ENCODE results near the gene C11orf87. TPM values are rescaled to one million over a fixed set of nuclear protein-coding genes. Genes with fewer than 3 reads are reported as not detected.

Gene C11orf87
- total and polyA plus RNA-seq, 2 experiments from 2014 or later, result 0.13 TPM; not detected in 1

GRCh38 chr11:109422870-109423465, 978 bp downstream of the C11orf87 start:
- peaks cover 67% of the 10 kb centered on the region for H3K27me3 ChIP-seq
- no peaks in the 10 kb centered on the region for H3K36me3 ChIP-seq (replicated peaks; ENCODE audit: insufficient read depth, low read depth)
- H2AFZ ChIP-seq, result peak overlapping the region; percentile 49
- no peak for TF ChIP-seq EZH2phosphoT487 (IDR thresholded peaks at IDR 0.05; ENCODE audit: low read depth, severe bottlenecking, unreplicated experiment)
- TF ChIP-seq CTCF (IDR thresholded peaks at IDR 0.05; ENCODE audit: poor library complexity), result no peak
- TF ChIP-seq EZH2 (IDR thresholded peaks at IDR 0.05; ENCODE audit: borderline replicate concordance), result peak; percentile 65
- no peaks in the 10 kb centered on the region for H3K79me2 ChIP-seq
- H3K4me1 ChIP-seq (ENCODE audit: insufficient read depth), result no peaks in the 10 kb centered on the region
- no peaks in the 10 kb centered on the region for H3K9me2 ChIP-seq (replicated peaks; ENCODE audit: insufficient read depth)
- H3K27ac ChIP-seq, result no peak overlapping the region
- H3K4me3 ChIP-seq, result peak overlapping the region; percentile 10
- H3K9me3 ChIP-seq (ENCODE audit: low read depth), result no peaks in the 10 kb centered on the region
- peak overlapping the region; percentile 96 for H3K4me2 ChIP-seq
- WGBS (ENCODE audit: low lambda C conversion rate, missing lambda C conversion rate), result 4% methylated on average over 39 of the region's 43 CpGs
- DNase-seq (ENCODE audit: low spot score), result peak; percentile 13
- H4K20me1 ChIP-seq (ENCODE audit: insufficient read depth, poor library complexity, severe bottlenecking), result no peaks in the 10 kb centered on the region

- peak overlapping the region; percentile 96 for H3K4me2 ChIP-seq
- 19% methylated on average over 39 of the region's 45 CpGs for WGBS (ENCODE audit: low lambda C conversion rate, missing lambda C conversion rate)
- no peak for TF ChIP-seq EZH2 (IDR thresholded peaks at IDR 0.05; ENCODE audit: borderline replicate concordance)
- no peak for TF ChIP-seq EZH2phosphoT487 (IDR thresholded peaks at IDR 0.05; ENCODE audit: low read depth, severe bottlenecking, unreplicated experiment)
- peak; percentile 4 for DNase-seq (ENCODE audit: low spot score)
- no peaks in the 10 kb centered on the region for H3K4me1 ChIP-seq (ENCODE audit: insufficient read depth)
- H2AFZ ChIP-seq, result no peak overlapping the region
- peaks cover 67% of the 10 kb centered on the region for H3K27me3 ChIP-seq
- H3K9me3 ChIP-seq (ENCODE audit: low read depth), result no peaks in the 10 kb centered on the region
- no peaks in the 10 kb centered on the region for H3K9me2 ChIP-seq (replicated peaks; ENCODE audit: insufficient read depth)
- no peaks in the 10 kb centered on the region for H3K36me3 ChIP-seq (replicated peaks; ENCODE audit: insufficient read depth, low read depth)
- H4K20me1 ChIP-seq (ENCODE audit: insufficient read depth, poor library complexity, severe bottlenecking), result no peaks in the 10 kb centered on the region
- no peak overlapping the region for H3K27ac ChIP-seq
- no peaks in the 10 kb centered on the region for H3K79me2 ChIP-seq
- no peak overlapping the region for H3K4me3 ChIP-seq
Observed at GRCh38 chr11:109423466-109424190, 1.6 kb downstream of the C11orf87 start.

- 3% methylated on average over 10 of the region's 10 CpGs for WGBS (ENCODE audit: low lambda C conversion rate, missing lambda C conversion rate)
- TF ChIP-seq CTCF (IDR thresholded peaks at IDR 0.05; ENCODE audit: poor library complexity), result no peak
- no peak for TF ChIP-seq EZH2phosphoT487 (IDR thresholded peaks at IDR 0.05; ENCODE audit: low read depth, severe bottlenecking, unreplicated experiment)
- TF ChIP-seq EZH2 (IDR thresholded peaks at IDR 0.05; ENCODE audit: borderline replicate concordance), result no peak
- Histone ChIP-seq H3K79me2 (no peaks in the 10 kb centered on the region), H2AFZ (no peak overlapping the region), H3K27me3 (peaks cover 62% of the 10 kb centered on the region), H3K9me3 (ENCODE audit: low read depth) (no peaks in the 10 kb centered on the region), H4K20me1 (ENCODE audit: insufficient read depth, poor library complexity, severe bottlenecking) (no peaks in the 10 kb centered on the region), H3K36me3 (replicated peaks; ENCODE audit: insufficient read depth, low read depth) (no peaks in the 10 kb centered on the region), H3K27ac (no peak overlapping the region), H3K4me1 (ENCODE audit: insufficient read depth) (no peaks in the 10 kb centered on the region), H3K9me2 (replicated peaks; ENCODE audit: insufficient read depth) (no peaks in the 10 kb centered on the region), H3K4me3 (no peak overlapping the region), H3K4me2 (no peak overlapping the region)
- DNase-seq (ENCODE audit: low spot score), result peak; percentile 47
Observed at GRCh38 chr11:109424901-109425300, 2.9 kb downstream of the C11orf87 start.

- H3K79me2 ChIP-seq, result no peaks in the 10 kb centered on the region
- TF ChIP-seq EZH2phosphoT487 (IDR thresholded peaks at IDR 0.05; ENCODE audit: low read depth, severe bottlenecking, unreplicated experiment), result no peak
- no peak for TF ChIP-seq CTCF (IDR thresholded peaks at IDR 0.05; ENCODE audit: poor library complexity)
- no peak for TF ChIP-seq EZH2 (IDR thresholded peaks at IDR 0.05; ENCODE audit: borderline replicate concordance)
- 61% methylated on average over 2 of the region's 2 CpGs for WGBS (ENCODE audit: low lambda C conversion rate, missing lambda C conversion rate)
Observed at GRCh38 chr11:109425554-109425953, 3.6 kb downstream of the C11orf87 start.

More at GRCh38 chr11:109425554-109425953, 3.6 kb downstream of the C11orf87 start:
- no peak for DNase-seq (ENCODE audit: low spot score)
- Histone ChIP-seq H3K9me2 (replicated peaks; ENCODE audit: insufficient read depth) (no peaks in the 10 kb centered on the region), H3K9me3 (ENCODE audit: low read depth) (no peaks in the 10 kb centered on the region), H3K27me3 (peaks cover 63% of the 10 kb centered on the region), H3K4me2 (no peak overlapping the region), H2AFZ (no peak overlapping the region), H3K27ac (no peak overlapping the region), H3K36me3 (replicated peaks; ENCODE audit: insufficient read depth, low read depth) (no peaks in the 10 kb centered on the region), H3K4me3 (no peak overlapping the region), H4K20me1 (ENCODE audit: insufficient read depth, poor library complexity, severe bottlenecking) (no peaks in the 10 kb centered on the region), H3K4me1 (ENCODE audit: insufficient read depth) (no peaks in the 10 kb centered on the region)

Measured in hepatocyte (in vitro differentiated cells).